Measurements from ENCODE around the gene MUC5B. TPM values are rescaled to one million over a fixed set of nuclear protein-coding genes. Genes with fewer than 3 reads are reported as not detected.

The MUC5B gene
- total RNA-seq, 1 experiment from 2014 or later, result 3.4 TPM

DNA sequence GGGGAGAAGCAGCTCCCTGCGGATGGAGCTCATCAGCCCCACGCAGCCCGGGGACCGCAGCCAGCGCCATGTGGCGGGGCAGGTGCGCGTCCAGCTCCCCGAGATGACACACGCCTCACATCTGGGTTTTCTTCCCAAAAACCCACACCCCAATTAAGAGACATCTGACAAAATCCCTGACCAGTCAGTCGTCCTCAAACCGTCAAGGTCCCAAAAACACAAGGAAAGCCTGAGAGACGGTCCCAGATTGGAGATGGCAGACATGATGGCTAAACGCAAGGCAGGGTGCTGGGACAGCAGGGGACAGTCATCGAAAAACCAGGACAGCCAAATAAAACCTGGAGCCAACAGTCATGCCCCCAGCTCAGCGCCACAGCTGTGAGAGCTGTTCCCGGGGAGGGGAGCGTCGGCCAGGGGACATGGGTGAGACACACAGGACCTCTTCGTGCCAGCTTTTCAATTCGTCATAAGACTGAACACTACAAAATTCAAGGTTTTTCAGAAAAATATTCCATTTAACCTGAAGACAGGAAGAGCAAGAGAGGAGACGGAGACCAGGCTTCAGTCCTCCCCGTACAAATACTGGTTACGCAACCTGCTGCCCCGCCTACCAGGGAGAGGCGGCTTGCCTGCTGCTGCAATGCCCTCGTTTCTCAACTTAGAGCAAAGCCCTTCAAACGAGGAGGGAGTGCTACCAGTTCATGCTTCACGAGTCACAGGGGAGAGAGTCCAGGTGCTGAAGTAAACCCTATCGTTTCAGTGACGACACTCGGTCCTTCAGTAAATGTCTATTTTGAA lies 76.0 kb downstream of the MUC5B start:
- Mint-ChIP-seq H3K27me3 (ENCODE audit: unreplicated experiment) (no peaks in the 10 kb centered on the region), H3K4me3 (ENCODE audit: low read depth, unreplicated experiment) (no peak overlapping the region), H3K4me1 (ENCODE audit: low read depth, unreplicated experiment) (peaks cover 25% of the 10 kb centered on the region), H3K27ac (ENCODE audit: unreplicated experiment) (no peak overlapping the region), H3K36me3 (ENCODE audit: insufficient read depth, unreplicated experiment) (peaks cover 18% of the 10 kb centered on the region), H3K9me3 (ENCODE audit: low read depth, unreplicated experiment) (no peaks in the 10 kb centered on the region)
- intact Hi-C loops (cut with micrococcal nuclease; ENCODE audit: unreplicated experiment), result no loop called here
- CTCF ChIA-PET, result interaction anchor here (1.0 kb wide), 1 partner anchor 12 kb away, joined by 3 read pairs; no protein-coding TSS in a partner anchor
- peak; percentile 71 for DNase-seq
- no peak for TF ChIP-seq CTCF (IDR thresholded peaks at IDR 0.05; ENCODE audit: unreplicated experiment)
- BruUV-seq (replicated peaks), result no TSS peak

DNA sequence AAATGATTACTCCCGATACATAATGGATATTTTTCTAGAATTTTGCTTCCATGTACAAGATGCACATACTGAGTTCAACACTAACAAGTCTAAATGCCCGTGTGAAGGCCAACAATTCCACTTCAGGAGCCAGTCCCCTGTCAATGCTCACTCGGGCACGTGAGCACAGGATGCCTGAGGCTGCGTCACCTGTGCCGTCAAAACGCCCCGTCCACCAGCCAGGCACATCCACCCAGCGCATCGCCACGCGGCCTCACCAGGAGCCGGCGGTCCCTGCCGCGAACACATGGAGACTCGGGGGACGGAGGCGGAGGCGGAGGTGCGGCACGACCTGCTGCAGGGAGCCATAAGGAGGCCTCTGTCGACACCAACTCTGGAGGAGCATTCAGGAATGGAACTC lies 76.8 kb downstream of the MUC5B start:
- intact Hi-C loops (cut with micrococcal nuclease; ENCODE audit: unreplicated experiment), result loop anchor here (10.0 kb wide), 1 partner anchor 215 kb away; no protein-coding TSS in a partner anchor
- H3K36me3 Mint-ChIP-seq (ENCODE audit: insufficient read depth, unreplicated experiment), result peaks cover 24% of the 10 kb centered on the region
- no peaks in the 10 kb centered on the region for H3K9me3 Mint-ChIP-seq (ENCODE audit: low read depth, unreplicated experiment)
- H3K27me3 Mint-ChIP-seq (ENCODE audit: unreplicated experiment), result no peaks in the 10 kb centered on the region
- TF ChIP-seq CTCF (IDR thresholded peaks at IDR 0.05; ENCODE audit: unreplicated experiment), result no peak
- no peak overlapping the region for H3K27ac Mint-ChIP-seq (ENCODE audit: unreplicated experiment)
- peaks cover 32% of the 10 kb centered on the region for H3K4me1 Mint-ChIP-seq (ENCODE audit: low read depth, unreplicated experiment)
- DNase-seq, result no peak
- BruUV-seq (replicated peaks), result no TSS peak
- H3K4me3 Mint-ChIP-seq (ENCODE audit: low read depth, unreplicated experiment), result no peak overlapping the region
- CTCF ChIA-PET, result no interaction called here

GRCh38 chr11:1300121-1300520 lies 77.3 kb downstream of the MUC5B start:
- BruUV-seq (replicated peaks), result no TSS peak
- DNase-seq, result no peak
- intact Hi-C loops (cut with micrococcal nuclease; ENCODE audit: unreplicated experiment), result loop anchor here (10.0 kb wide), 1 partner anchor 215 kb away; no protein-coding TSS in a partner anchor
- Mint-ChIP-seq H3K36me3 (ENCODE audit: insufficient read depth, unreplicated experiment) (peaks cover 24% of the 10 kb centered on the region), H3K4me1 (ENCODE audit: low read depth, unreplicated experiment) (peaks cover 37% of the 10 kb centered on the region), H3K4me3 (ENCODE audit: low read depth, unreplicated experiment) (no peak overlapping the region), H3K27ac (ENCODE audit: unreplicated experiment) (no peak overlapping the region), H3K27me3 (ENCODE audit: unreplicated experiment) (no peaks in the 10 kb centered on the region), H3K9me3 (ENCODE audit: low read depth, unreplicated experiment) (no peaks in the 10 kb centered on the region)
- no peak for TF ChIP-seq CTCF (IDR thresholded peaks at IDR 0.05; ENCODE audit: unreplicated experiment)
- CTCF ChIA-PET, result no interaction called here

- Mint-ChIP-seq H3K36me3 (ENCODE audit: insufficient read depth, unreplicated experiment) (peaks cover 24% of the 10 kb centered on the region), H3K27ac (ENCODE audit: unreplicated experiment) (no peak overlapping the region), H3K9me3 (ENCODE audit: low read depth, unreplicated experiment) (no peaks in the 10 kb centered on the region), H3K27me3 (ENCODE audit: unreplicated experiment) (no peaks in the 10 kb centered on the region), H3K4me1 (ENCODE audit: low read depth, unreplicated experiment) (peaks cover 40% of the 10 kb centered on the region), H3K4me3 (ENCODE audit: low read depth, unreplicated experiment) (no peak overlapping the region)
- BruUV-seq (replicated peaks), result no TSS peak
- CTCF ChIA-PET, result no interaction called here
- intact Hi-C loops (cut with micrococcal nuclease; ENCODE audit: unreplicated experiment), result loop anchor here (10.0 kb wide), 1 partner anchor 214 kb away; no protein-coding TSS in a partner anchor
- no peak for DNase-seq
- no peak for TF ChIP-seq CTCF (IDR thresholded peaks at IDR 0.05; ENCODE audit: unreplicated experiment)
Observed at GRCh38 chr11:1300569-1301187, 77.8 kb downstream of the MUC5B start.
